ENCODE measurements around the gene ZNF205.

The ZNF205 gene

DNA sequence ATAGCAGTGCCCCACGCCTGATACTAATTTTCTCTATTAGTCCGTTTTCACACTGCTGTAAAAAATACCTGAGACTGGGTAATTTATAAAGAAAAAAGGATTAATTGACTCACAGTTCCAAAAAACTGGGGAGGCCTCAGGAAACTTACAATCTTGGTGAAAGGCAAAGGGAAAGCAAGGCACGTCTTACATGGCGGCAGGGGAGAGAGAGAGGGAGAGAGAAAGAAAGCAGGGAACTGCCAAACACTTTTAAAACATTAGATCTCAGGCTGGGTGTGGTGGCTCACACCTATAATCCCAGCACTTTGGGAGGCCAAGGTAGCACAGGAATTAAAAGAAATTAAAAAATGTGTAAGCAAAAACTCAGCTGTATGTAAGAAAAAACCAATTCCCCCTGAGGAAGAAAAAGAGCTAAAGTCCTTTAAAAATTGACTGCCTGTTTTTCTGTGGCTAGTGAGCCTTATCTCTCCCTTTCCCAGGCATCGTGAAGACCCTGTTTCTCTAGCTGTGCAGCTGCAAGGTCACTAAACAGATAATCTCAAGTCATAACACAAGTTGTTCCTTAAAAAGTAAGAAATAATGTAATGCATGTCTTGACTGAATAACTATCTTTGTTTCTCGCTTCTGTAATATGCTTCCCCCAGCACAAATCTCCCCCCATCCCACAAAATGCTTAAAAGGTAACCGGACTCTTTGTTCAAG lies 27.3 kb upstream of the ZNF205 start:
- no peak for DNase-seq (ENCODE audit: low read depth, low spot score)

DNA sequence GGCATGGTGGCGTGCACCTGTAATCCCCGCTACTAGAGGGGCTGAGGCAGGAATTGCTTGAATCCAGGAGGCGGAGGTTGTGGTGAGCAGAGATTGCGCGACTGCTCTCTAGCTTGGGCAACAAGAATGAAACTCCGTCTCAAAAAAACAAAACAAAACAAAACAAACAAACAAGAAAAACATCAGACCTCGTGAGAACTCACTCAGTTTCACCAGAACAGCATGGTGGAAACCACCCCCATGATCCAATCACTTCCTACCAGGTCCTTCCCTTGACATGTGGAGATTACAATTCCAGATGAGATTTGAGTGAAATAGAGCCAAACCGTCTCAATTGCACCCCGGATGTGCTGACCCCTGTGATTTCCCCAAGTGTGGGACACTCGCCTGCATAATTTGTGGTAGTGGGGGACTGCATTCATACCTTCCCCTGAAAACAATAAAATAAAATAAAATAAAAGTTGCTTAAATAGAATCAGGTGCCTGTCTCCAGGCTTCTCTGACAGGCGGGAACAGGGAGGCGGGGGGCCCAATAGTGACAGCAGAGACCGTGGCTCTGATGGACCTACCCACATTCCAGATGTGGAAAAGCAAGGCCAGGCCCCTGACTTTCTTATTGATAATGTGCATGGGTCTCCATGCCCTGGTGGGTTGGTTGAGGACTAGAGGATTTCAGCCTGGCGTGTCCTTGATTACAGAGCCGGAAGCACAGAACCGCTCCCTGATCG lies 26.4 kb upstream of the ZNF205 start:
- DNase-seq (ENCODE audit: low read depth, low spot score), result no peak

DNA sequence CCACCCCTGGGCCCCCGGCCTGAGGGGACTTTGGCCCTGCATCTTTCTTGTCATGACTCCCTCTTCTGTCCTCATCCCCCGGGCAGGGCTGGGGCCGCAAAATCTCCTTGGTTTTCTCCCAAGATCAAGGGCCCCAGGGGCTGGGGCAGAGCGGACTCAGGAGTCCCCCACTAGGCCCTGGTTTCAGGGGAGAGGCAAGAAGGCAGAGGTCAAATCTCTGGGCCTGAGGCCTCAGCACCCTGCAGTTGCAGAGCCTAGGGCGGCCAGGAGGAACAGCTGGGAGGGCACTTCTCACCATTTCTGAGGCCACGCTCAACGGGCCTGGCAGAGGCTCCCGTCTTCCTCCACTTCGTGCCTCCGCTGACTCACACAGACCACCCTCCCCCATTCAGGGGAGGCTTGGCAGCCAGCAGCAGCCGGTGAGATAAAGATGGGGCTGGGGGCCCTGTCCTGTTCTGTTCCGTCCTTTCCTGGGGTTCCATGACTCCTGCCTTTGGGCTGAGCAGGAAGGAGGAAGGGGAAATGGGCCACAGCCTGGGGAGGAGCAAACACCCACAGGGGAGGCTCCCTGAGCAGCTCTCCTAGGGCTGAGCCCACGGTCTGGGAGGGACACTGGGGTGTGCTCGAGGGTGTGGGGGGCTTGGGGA lies 25.7 kb upstream of the ZNF205 start:
- DNase-seq (ENCODE audit: low read depth, low spot score), result no peak

DNA sequence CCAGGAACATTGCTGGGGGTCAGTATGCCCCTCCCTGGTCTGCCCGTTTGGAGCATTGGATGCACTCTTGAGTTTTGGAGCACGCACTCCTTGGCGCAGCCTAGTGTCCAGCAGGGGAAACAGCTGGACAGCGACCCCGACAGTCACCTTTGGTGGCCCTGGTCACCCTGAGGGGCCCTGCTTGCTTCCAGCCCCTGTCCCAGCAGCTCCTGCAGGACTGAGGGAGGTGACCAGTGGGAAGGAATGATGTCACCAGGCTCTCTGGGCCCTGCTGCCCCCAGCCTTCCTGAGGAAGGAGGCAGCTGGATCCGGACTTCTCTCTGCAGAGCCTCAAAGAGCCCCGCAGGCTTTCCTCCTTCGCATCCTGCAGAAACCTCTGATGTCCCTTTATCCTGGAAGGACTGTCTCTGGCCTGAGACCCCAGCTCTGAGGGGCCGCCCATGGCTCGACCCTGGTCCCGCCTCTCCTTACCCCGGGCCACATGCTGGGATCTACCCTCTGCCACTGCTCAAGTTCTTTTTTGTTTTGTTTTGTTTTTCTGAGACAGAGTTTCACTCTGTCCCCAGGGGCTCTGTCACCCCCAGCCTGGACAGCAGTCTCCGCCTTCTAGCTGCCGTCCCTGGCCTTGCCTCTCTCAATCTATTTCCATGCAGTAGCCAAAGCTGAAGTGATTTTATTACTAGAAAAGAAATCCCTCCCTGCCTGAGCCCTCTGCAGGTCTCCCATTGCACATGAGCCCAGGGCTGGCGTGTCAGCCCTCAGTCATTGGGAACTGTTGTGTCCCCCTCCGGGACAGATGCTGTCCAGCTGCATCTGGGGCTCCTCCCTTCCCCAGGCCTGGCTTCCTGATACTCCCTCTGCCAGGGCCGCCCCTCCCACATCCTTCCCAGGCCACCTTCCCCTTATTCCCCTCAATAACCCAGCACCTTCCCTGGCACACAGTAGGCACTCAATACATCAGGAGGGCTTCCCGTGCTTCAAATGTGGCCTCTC lies 24.8 kb upstream of the ZNF205 start:
- no peak for DNase-seq (ENCODE audit: low read depth, low spot score)

DNA sequence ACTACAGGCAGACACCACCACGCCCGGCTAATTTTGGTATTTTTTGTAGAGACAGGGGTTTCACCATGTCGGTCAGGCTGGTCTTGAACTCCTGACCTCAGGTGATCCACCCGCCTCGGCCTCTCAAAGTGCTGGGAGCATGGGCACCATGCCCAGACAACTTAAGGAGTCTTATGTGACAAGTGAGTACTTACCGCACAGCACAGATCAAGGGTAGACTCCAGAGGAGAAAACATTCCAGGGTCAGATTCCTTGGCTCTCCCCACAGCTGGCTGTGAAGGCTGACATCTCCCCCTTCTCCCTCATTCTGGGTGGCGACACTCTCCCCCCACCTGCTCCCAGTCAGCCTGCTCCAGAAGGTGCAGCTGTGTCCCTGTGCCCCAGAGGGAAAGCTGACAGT lies 23.9 kb upstream of the ZNF205 start:
- no peak for DNase-seq (ENCODE audit: low read depth, low spot score)

DNA sequence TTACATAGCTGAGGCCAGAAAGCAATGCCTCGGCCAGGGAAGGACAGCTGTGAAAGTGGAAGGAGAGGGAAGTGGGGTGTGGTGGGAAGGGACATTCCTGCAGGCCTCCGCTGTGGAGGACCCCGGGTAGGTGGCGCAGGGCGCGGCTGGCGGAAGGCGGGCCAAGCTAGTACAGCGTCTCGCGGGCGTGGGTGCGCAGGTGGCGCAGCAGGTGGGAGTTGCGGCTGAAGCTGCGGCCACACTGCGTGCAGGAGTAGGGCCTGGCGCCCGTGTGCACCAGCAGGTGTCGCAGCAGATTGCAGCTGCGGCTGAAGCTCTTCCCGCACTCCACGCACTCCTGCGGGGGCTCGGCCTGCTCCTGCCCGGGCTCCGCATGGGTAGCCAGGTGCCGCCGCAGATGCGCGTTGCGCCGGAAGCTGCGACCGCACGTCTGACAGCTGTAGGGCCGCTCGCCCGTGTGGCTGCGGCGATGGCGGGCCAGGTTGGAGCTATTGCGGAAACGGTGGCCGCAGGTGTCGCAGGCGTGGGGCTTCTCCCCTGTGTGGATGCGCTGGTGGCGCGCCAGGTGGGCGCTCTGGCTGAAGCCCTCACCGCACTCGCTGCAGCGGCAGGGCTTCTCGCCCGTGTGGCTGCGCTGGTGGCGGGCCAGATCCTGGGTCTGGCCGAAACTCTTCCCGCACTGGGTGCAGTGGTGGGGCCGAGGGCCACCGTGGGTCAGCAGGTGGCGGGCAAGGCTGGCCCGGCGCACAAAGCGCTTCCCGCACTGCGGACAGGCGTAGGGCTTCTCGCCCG lies 23.3 kb upstream of the ZNF205 start:
- no peak for DNase-seq (ENCODE audit: low read depth, low spot score)

DNA sequence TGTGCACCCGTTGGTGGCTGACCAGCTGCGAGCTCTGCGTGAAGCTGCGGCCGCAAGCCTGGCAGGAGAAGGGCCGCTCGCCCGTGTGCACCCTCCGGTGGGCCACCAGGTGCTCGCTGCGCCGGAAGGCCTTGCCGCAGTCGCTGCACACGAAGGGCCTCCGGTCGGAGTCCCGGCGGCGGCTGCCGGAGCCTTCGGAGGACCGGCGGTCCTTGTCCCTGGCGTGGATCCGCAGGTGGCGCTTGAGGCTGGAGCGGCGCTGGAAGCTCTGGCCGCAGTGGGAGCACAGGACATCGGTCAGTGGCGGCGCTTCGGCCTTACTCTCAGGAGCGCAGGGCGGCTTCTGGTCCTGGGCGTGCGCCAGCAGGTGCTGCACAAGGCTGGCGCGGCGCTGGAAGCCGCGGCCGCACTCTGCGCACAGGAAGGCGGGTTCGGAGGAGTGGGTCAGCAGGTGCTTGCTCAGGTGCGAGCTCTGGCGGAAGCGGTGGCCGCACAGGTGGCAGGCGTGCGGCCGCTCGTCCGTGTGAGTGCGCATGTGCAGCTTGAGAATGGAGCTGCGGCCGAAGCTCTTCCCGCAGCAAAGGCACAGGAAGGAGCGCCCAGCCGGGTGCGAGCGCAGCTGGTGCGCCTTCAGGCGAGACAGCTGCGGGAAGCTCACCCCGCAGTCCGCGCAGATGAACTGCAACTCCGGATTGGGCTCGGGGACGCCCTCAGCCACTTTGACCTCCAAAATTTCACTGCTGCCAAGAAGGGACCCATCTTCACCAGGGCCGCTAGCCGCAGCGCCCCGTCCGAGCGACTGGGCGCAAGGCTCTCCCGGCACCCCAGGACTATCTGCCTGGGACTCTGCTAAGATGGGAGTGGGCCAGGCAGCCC lies 22.4 kb upstream of the ZNF205 start:
- no peak for DNase-seq (ENCODE audit: low read depth, low spot score)

DNA sequence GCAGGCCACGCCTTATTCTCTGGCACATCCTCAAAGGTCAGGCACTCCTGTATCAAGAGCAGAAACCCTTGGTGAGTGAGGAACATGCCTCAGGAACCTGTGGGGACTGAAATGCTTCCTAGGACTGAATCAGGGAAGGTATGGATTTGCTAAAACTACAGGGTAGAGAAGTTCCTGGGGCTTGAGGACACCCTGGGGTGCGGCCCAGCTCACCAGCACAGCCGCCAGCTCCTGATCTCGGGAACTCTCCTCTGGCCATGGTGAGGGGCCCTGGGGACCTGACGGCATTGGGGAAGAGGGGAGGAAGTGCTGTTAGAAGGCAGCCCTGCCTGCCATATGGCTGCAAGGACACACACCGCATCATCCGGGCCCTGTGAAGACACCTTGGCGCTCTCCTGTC lies 20.8 kb upstream of the ZNF205 start:
- no peak for DNase-seq (ENCODE audit: low read depth, low spot score)

DNA sequence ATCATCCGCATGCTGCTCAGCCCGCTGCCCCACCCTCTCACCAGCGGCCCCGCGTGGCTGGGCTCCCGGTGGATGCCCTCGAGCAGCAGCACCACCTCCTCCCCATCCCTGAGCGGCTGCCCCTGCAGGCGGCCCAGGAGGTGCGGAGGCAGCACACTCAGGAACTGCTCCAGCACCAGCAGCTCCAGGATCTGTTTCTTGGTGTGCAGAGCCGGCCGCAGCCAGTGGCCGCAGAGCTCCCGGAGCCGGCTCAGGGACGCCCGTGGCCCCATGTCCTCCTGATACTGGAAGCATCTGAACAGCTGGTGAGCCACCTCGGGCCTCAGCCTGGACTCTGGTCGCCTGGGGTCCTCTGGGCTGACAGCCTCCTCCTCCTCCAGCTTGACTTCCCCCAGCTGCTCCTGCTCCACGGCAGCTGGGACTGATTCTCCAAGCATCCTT lies 19.9 kb upstream of the ZNF205 start:
- DNase-seq (ENCODE audit: low read depth, low spot score), result no peak

DNA sequence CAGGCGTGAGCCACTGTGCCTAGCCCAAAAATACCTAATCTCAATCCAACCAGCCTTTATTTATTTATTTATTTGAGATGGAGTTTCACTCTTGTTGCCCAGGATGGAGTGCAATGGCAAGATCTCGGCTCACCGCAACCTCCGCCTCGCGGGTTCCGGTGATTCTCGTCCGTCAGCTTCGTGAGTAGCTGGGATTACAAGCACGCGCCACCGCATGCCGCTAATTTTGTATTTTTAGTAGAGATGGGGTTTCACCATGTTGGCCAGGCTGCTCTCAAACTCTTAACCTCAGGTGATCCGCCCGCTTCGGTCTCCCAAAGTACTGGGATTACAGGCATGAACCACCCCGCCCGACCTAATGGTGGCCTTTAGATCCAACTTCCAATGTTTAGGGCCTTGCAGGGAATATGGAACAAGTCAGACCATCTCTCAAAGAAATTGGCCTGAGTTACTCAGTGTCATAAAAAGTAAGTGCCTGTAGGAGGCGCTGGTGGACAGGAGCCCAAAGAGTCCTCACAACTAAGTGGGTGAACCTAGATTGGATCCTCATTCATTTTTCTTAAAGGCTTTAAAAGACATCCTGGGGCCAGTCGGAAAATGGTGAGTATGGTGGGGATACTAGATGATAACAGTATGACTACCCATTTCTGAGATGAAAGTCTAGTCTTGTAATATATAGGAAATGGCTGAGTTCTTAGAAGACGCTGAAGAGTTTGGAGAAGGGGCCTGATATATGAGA lies 17.9 kb upstream of the ZNF205 start:
- DNase-seq (ENCODE audit: low read depth, low spot score), result no peak

DNA sequence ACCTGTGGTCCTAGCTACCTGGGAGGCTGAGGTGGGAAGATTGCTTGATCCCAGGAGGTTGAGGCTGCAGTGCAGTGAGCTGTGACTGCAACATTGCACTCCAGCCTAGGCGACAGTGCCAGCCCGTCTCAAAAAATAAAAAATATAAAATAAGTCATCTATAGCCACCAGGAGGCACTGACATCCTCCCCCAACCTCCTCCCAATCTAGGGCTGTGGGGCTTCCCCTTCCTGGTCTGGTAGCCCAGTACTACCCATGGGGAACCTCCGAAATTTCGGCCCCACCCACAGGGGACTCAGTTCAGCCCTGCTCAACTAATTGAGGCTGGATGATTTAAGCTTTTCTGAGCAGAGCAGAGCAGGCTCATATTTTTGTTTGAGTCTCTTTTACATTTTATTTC lies 16.5 kb upstream of the ZNF205 start:
- no peak for DNase-seq (ENCODE audit: low read depth, low spot score)

DNA sequence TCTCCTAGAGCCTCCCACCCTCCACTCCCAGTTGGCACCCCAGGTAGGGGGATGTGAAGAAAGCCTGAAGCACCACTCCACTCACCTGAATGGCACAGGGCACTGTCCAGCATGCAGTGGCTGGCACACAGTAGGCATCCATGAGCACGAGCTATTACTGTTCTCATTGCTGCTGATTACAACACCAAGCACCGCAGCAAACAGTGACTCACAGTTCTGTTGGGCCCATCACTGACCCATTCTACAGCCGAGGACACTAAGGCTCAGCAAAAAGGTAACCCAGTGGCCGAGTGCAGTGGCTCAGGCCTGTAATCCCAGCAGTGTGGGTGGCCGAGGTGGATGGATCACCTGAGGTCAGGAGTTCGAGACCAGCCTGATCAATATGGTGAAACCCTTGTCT lies 16.0 kb upstream of the ZNF205 start:
- no peak for DNase-seq (ENCODE audit: low read depth, low spot score)

DNA sequence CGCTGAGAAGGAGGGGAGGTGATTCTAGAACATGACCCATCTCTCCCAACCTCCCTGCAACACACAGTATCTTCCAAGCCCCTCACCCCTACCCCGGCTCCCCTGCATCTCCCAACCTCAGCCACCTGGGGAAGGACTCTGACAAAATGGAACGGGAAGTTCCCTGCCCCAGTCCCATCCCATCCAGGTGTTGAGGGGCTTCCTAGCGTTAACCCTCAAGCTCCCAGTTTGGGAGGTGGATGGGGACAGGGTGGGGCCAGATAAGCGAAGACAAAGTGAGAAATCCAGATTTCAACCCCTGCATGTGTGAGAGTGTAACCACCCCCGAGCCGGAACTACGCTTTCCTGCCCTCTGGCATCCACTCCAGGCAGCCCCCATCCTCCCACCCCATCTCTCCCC lies 15.1 kb upstream of the ZNF205 start:
- no peak for DNase-seq (ENCODE audit: low read depth, low spot score)

DNA sequence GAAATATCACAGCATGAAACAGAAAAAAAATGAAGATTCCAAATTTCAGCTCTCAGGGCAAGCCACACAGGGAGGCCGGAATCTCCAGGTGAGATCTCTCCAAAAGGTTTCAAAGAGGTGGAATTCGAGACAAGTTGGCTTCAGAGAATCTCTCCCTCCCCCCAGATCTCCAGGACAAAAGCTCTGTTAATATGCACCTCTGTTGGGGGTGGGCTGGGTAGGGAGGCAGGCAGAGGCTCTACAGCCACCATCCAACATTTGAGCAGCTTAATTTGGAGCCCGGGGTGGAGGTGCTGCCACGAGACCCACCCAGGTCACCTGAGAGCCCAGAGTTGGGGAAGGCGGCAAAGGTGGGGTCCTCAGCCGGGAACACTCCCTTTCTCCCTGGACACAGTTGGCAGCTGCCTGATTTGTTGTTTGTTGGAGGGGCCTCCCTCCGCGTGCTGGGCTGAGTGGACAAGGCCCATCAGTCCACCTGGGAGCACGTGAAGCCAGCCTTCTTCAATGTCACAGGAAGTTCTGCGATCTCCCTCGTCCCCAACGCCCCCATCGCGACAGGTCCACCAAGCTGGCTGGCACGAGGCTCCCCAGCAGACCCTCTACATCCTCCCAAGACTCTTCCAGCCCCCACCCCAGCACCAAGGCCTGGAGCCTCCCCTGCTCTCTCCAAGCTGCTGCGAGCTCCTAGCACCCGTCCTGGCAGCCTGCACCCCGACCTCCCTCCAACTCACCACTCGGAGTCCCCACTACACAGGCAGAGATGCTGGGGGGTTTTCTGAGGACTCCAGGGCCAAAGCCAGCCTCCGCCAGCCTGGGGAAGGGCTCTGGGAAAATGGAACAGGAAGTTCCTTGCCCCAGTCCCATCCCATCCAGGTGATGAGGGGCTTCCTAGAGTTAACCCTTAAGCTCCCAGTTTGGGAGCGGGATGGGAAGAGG lies 13.7 kb upstream of the ZNF205 start, which contains the start of gene ZSCAN10:
TSS of gene ZSCAN10 (minus strand) at position 836 of the 936 bp plus-strand sequence. CDS start 6,357 bp downstream, outside the sequence.
- no peak for DNase-seq (ENCODE audit: low read depth, low spot score)

DNA sequence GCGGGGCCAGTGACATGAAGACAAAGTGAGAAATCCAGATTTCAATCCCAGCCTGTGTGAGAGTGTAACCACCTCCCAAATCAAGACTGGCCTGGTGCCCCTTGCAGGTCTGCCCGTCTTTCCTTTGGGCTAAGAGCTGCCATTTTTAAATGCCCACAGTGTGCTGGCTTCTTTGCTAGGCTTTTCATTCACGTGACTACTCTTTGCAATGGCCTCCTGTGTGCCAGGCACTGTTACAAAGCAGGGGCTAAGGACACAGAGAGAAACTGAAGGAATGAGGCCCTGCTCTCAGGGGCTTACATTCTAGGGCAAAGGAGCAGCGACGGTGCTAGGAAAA lies 13.0 kb upstream of the ZNF205 start:
- DNase-seq (ENCODE audit: low read depth, low spot score), result no peak

DNA sequence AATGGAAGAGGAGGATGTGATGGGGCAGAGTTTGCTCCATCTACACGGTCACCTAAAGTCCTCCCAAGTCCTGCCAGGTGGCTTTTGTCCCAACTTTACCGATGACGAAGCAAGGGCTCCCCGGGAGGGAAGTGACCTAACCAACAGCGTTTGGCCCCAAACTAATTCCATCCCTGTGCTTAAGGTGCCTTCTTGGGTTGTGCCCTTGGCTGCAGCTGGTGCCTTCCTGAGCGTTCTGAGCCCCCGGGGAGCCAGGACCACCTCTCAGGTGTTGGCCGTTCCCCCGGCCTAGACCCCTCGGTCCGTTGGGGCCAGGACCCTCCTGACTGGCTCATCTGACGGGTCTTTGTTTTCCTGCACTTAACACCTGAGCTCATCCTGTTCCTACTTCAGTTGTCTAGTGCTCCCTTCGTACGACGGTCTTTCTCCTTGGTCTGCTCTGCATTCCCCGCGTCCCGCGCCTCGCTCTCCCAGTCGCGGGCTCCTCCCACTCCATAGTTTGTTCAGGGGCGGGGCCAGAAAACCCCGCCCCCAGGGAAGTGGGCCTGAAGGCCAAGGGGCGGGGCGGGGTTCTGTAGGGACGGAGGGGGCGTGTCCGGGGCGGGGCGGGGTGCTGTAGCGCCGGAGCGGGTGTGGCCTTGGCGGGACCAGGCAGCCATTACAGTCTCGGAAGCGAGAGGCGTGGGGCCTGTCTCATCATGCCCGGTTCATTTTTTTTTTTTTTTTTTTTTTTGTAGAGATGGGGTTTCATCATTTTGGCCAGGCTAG lies 12.5 kb upstream of the ZNF205 start:
- no peak for DNase-seq (ENCODE audit: low read depth, low spot score)
